Activated CD4-positive, alpha-beta T cell treated with anti-CD3 and anti-CD28 coated beads, Interleukin-2, Interleukin-6, amounts not matched to agents 100 ng/mL and 50 ng/mL, durations not matched to agents 16 hours and 8 hours (primary cell): ENCODE data around the gene ABI1.
A peak's percentile ranks its signal among the peaks of the same experiment; 100 is the strongest.

Experiments used
- DNase-seq: peaks from one replicate; pipeline ENCODE4 v3.0.0-alpha.2; 2020

The ABI1 gene

DNA sequence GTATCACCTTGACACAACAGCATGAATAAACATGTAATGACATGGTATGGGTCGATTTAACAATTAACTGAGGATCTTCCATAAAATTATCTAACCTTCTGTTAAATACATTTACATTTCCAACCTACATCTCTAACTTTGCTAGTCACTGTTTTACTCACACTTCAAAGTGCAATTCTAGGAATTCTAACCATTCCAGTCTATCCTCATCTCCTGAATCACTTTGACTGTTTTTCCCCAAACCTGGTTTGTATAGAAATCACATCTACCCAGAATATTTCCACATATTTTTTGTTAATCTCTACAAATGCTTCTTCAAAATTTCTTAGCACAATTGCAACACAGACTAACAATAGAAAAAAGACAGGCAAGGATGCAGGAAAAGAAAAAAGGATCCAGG, 6.2 kb downstream of the ABI1 start:
- DNase-seq = no peak

DNA sequence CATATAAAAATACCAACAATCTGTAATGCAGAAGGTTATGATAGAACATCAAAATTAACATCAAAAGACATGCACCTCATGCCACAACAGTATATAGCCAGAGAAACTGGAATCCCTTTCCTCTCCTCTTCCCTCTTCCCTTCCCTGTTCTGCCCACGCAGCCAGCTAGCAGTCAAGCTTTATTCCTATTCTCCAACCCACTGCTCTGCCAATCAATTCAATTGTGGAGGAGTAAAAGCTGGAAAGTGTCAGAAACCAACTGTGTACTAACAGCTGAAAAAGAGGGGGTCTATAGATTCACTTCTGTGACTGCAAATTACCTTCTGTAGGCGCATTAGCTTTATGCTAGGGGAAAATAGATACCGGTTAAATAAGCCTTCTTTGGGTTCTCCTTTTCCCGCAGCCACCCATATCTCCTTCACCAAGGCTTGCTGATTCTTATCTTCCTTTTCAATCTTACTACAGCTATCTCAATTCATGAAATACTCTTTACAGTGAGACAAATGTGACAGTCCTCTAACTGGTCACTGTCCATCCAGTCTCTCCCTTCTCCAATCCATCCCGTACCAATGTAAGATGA, 16.3 kb downstream of the ABI1 start:
- DNase-seq = no peak

DNA sequence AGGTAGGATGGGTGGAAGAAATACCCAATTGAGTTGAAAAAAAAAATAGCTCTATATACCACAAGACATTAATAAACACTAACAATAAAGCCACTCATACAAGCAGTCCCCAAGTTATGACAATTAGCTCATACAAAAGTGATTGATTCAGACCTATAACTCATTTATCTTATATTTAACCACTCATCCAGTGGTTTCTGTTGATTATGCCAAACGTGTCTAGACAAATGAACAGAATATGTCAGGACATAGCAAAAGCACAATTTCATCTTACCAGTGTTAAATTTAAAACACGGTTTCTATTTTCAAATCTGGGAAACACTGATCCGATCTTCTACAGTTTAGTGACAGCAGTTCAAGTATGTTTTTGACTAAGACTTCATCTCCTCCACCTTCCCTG, 17.0 kb downstream of the ABI1 start:
- DNase-seq = no peak

DNA sequence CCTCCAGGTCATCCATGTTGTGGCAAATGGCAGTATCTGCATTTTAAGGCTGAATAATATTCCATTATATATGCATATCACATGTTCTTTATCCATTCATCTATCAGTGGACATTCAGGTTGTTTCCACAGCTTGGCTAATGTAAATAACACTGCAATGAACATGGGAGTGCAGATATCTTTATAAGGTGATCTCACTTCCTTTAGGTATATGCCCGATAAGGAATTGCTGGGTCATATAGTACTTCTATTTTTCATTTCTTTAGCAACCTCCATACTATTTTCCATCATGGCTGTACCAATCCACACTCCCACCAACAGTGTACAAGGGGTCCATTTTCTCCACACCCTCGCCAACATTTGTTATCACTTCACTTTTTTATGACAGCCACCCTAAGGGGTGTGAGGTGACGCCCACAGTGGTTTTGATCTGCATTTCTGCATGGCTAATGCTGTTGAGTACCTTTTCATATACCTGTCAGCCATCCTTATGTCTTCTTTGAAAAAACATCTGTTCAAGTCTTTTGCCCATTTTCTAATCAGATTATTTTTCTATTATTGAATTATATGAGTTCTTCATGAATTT, 18.9 kb downstream of the ABI1 start:
- no peak for DNase-seq

DNA sequence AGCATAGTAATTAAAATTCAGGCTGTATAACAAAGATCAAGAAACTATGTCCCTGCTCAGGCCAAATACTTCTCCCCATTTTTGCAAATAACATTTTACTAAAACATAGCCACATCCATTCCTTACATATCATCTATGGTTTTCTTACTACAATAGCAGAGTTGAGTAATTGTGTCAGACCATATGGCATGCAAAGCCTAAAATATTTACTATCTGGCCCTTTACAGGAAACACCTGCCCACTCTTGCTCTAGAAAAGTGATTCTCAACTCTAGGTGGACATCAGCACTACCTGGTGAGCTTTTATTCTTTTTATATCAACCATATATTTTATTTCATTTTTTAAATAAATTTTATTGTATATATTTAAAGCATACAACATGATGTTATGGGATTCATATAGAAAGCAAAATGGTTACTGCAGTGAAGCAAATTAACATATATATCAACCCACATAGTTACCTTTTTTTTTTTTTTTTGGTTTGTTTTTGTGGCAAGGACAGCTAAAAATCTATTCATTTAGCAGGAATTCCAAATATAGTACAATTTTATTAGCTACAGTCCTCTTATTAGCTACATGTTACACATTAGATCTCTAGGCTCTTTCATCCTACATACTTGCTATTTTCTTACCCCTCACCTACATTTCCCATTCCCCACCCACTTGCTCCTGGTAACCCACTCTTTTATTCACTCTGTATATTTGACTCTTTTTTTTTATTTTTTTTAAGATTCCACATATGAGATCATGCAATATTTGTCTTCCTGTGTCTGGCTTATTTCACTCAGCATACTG, 19.6 kb downstream of the ABI1 start:
- DNase-seq = no peak

DNA sequence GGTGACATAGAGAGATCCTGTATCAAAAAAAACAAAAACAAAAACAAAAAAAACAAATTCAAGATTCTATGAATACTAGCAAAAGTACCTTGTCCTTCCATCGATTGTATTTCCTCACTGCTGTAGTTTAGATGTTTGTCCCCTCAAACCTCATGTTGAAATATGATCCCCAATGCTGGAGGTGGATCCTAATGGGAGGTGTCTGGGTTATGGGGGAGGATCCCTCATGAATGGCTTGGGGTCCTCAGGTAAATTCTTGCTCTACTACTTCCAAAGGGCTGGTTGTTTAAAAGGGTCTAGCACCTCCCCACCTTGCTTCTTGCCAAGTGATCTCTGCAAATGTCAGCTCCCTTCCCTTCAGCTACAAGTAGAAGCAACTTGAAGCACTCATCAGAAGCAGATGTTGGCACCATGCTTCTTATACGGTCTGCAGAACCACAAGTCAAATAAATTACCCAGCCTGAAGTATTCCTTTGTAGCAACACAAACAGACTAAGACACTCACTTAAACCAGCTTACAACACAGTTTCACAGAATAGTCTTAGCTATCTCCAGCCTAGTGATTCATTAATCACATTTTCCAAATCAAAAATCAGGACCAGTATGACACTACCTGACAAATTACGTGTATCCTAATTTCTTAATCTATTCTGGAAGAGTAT, 20.7 kb downstream of the ABI1 start:
- DNase-seq = no peak

DNA sequence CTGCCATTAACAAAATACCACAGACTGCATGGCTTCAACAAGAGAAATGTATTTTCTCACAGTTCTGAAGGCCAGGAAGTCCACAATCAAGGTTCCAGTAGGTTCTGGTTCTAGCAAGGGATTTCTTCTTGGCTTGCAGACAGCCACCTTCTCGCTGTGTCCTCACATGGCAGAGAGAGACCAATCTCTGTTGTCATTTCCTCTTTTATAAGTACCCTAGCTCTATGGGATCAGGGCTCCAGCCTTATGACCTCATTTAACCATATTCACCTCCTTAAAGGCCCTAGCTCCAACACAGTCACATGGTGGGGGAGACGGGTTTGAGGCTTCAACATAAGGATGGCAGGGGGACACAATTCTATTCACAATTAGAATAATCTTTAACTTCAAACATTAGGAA, 23.6 kb downstream of the ABI1 start:
- no peak for DNase-seq

DNA sequence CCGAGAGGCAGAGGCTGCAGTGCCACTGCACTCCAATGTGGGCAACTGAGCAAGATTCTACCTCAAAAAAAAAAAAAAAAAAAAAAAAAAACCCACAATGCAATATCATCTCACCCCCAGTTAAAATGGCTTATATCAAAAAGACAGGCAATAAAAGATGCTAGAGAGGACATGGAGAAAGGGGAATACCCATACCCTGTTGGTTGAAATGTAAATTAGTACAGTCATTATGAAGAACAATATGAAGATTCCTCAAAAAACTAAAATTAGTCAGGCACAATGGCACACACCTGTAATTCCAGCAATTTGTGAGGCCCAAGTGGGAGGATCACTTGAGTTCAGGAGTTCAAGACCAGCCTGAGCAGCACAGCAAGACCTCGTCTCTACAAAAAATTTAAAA, 25.7 kb downstream of the ABI1 start:
- DNase-seq = no peak

DNA sequence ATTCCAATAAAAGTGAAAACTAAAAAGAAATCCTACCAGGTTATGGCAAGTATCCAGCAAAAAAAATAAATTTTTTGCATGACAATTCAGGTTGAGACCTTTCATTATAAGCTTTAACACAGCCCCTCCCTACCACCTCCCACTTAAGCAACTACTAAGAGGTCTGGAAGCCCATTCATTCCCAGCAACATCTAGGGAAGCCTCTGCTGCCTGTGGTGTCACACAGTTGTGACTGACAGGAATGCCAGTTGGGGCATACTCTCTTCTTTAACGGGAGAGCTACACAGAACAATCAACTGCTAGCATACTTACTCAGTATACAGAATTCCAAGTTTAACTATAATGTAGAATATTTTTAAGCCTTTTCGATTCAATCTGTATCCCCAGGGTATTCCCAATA, 27.8 kb downstream of the ABI1 start:
- no peak for DNase-seq

DNA sequence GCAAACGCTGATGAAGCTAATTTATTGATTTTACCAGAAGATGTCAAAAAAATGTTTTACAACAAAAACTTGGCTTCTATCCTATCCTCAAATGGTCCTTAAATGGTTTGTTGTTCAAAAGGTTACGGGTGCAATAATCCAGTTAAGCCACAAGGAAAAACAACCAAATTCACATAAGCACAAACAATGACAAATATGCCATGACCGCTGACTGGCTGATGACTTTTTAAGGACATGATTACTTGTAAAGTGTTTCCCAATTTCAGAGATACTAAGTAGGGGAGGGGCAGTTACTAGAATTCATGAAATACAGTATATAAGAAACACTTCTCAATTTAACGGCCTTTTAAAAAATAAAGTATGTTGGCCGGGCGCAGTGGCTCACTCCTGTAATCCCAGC, 28.8 kb downstream of the ABI1 start:
- DNase-seq = no peak

DNA sequence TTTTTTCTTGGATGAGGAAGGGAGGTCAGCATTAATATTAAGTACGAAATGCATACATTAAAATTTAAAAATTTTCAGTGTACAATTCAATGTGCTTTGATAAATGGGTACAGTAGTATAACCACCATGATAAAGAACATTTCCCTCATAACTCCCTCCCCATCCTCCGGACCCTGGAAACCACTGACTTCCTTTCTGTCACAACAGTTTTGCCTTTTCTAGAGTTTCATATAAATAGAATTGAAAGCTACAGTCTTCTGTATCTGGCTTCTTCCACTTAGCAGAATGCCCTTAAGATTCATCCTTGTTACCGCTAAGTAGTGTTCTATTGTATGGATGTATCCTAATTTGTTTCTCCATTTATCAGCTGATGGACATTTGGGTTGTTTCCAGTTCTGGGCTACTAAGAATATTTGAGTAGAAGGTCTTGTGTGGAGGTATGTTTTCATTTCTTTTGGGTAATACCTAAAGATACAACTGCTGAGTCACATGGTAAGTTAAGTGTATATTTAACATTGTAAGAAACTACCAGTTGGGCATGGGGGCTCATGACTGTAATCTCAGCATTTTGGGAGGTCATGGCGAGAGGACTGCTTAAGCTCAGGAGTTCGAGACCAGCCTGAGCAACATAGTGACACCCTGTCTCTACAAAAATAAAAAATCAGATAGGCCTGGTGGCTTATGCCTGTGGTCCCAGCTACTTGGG, 30.8 kb downstream of the ABI1 start:
- no peak for DNase-seq

DNA sequence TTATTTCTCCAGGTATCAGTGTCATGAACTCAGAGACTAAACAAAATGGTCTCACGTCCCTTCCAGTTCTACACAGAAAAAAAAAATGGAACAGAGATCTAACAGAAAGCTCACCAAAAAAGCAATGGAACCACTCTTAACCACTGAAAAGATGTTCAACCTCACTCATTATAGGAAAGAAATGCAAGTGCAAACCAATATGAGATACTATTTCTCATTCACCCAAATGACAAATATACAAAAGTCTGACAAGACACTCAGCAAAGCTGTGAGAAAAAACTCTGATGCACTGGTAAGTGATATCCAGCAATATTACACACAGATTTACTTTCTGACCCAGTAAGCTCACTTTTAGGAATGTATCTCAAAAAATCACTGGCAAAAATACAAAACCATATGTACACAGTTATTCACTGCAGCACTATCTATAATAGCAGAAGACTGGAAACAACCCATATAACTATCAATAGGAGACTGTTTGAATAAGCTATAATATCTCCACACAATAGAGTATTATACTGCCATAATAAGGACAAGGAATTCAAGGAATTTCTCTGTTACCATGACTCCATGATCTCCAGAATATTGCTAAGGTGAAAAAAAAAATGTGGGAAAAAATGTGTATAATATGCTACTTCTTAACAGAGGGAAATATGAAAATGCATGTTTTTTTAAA, 36.6 kb downstream of the ABI1 start:
- DNase-seq = no peak

DNA sequence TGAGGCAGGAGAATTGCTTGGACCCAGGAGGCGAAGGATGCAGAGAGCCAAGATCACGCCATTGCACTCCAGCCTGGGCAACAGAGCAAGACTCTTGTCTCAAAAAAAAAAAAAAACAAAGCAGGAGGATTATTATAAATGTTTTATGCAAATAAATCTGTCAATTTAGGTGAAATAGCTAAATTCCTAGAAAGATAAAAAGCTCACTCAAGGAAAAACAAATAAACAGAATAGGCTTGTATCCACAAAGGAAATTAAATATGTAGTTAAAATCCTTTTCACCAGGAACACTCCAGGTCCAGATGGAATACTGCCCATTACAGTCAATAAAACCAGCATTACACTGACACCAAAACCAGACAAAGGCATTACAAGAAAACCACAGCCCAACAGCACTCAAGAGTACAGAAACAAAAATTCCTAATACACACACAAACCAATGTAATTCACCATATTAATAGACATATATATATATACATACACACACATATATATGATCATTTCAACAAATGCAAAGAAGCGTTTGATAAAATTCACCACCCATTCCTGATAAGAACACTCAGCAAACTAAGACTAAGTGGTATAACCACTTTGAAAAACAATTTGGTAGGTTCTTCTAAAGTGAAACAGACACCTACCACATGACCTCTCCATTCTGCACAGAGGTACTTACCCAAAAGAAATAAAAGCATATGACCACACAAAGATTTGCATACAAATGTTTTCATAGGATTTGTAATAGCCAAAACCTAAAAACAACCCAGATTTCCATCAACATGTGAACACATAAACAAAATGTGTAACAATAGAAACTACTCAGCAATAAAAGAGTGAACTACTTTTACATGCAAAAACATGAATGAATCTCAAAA, 38.8 kb downstream of the ABI1 start:
- DNase-seq = no peak

DNA sequence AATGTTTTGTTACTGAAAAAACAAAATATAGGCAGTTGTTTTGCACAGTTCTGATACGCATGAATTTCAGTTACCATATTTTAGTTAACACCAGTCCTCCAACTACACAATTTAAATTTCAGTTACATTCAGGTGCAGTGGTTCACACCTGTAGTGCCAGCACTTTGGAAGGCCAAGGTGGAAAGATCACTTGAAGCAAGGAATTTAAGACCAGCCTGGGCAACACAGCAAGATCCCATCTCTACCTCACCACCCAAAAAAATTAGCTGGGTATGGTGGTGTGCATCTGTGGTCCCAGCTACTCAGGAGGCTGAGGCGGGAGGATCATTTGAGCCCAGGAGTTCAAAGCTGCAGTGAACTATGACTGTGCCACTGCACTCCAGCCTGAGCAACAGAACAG, 45.3 kb downstream of the ABI1 start:
- no peak for DNase-seq

DNA sequence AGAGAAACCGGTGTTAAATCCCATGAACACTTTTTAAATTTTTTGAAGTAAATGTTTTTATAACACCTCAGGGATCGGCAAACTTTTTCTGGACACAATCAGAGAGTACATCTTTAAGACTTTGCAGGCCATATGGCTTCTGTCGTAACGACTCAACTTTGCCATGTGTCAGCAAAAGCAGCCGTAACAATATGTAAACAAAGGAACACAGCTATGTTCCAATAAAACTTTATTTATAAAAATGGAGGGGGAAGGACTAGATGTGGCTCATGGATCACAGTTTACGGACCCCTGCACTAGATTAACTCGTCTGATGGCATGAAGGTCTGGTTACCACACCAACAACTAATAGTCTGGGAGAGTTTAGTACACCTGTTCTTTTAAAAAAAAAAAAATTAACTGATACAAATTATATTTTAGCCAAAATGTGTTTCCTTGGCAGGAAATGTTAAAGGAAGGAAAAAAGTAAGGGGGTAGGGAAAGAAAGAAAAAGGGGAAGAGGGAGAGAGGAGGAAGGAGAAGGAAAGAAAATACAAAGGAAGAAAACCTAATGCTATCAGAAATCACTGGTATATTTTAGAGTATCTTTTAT, 50.2 kb downstream of the ABI1 start:
- no peak for DNase-seq

DNA sequence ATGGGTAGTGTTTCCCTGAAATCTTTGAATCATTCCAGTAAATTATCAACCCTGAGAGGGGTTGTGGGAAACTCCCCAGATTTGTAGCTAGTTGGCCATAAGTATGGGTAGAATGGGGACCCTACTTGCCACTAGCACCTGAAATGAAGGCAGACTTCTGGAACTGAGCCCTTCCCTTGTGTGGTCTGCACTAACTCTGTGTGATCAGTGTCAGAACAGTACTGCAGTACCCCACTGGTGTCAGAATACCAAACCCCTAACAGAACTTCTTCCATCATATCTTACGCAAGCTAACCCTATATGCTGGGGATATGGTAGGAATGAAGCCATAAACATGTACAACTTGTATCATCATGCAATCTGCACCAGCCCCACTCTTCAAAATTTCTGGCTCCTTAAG, 50.8 kb downstream of the ABI1 start:
- no peak for DNase-seq

DNA sequence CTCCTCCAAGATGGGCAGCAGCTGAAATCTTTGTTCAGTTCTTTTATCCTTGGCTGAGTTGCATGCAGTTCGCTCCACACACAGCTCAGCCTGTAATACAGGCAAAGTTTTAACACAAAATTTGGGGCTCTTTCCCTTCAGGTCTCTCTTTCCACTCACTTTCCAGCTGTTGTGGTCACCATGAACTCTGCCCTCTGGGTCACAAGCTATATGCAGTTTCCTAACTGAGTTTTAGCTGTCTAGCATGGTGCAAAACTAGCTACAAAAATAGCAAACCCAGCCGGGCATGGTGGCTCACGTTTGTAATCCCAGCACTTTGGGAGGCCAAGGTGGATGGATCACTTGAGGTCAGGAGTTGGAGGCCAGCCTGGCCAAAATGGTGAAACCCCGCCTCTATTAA, 53.2 kb downstream of the ABI1 start:
- no peak for DNase-seq

DNA sequence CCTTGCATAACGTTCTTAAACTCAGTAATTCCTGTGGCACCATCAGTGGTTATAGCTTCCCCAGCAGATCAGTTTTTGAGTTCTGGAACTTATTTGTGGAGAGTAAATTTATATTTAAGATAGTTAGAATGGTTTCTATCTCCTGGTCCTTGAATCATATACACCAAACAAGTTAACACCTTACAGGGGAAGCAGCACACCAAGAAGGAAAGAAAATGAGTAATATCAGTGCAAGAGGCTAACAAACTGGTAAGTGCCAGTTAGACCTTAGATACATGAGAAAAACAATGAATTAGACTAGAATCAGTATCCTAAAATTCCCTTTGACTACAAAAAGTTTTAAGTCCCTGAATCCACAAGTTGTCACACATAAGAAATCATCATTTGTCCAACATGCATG, 54.2 kb downstream of the ABI1 start:
- DNase-seq = peak; percentile 39

DNA sequence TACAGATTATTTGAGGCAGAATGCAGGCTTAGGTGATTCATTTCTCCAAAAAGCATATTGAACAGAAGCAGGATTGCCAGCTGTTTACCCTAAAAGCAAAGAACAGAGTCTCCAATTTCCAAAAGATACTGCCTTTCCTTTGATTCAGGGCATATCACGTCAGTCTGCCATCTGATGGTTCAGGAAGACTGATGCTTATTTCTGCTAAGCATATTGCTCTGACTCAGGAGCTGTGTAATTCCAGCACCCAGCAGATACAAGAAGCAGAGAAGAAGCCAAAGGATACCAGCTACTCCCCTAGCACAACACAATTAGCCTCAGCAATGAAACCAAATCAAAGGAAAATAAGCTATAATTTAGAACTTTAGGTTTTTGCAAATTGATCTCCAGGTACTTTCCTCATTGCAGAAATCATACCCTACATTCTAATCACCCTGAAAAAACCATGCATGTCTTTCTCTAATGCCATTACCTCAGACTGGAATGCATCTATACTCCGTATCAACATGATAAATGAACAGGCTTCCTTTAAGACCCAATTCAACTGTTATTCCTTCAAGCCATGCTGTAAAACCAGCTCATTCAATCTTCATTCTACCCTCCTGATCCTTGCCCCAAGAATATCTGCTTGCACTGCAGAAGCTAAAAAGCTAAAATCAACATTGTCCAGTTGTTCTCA, 55.1 kb downstream of the ABI1 start:
- DNase-seq = peak; percentile 18
